ENCODE data around the gene GNG5. TPM values are rescaled to one million over a fixed set of nuclear protein-coding genes. Genes with fewer than 3 reads are reported as not detected.
A peak's percentile ranks its signal among the peaks of the same experiment; 100 is the strongest.

The GNG5 gene
- 100 to 1,000 TPM in 1 of 4 donors, 10 to 100 TPM in 3; 38.4 to 106 (median 76.2) TPM for total RNA-seq
- polyA plus RNA-seq = 100 to 1,000 TPM; 200 to 221 (median 210) TPM

DNA sequence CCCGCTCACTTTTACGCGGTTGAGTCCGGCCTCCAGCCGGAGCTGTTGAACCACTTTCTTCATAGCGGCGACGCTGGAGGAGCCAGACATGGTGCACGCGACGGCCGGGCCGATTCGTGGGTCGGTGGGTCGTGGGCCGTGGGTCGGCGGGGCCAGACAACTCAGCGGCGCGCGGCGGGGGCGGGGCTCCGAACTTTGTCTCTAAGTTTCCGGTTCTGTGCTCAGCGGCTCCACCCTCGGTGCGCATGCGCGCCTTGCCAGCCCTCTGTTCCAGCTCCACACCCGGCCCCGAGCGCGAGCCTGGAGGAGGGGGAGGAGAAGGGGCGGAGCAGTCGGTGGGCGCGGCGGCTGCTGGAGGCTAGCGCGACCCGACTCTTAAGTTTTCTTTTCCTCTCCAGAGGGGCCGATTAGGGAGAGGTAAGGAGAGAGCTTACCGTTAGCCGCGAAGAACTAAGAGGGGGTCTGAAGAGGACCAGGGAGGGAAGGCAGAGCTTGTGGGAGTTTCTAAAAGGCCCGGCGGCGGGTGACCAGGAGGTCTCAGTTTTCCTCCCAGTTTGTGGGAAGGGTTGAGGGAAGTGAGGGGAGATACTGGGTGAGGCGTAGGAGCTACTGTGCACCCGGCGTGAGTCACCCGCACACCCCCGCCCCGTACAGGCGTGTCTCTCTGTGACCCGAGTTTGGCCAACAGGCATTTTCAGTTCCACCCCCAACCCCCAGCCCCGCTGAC lies at the start of gene GNG5, which contains the start of gene SPATA1:
TSS of gene GNG5 (minus strand) at position 580 of the 727 bp plus-strand sequence. CDS start at position 90, 490 bp downstream.
TSS of gene SPATA1 (plus strand) at position 385 of the 727 bp plus-strand sequence. CDS start 9,974 bp downstream, outside the sequence.
- H3K4me1 ChIP-seq = peaks cover 0 to 50% (median 34%) of the 10 kb centered on the region in 4 donors
- no peaks in the 10 kb centered on the region for H3K9me3 ChIP-seq
- WGBS, 2 donors = 0 to 1% methylated on average over 60 of the region's 60 CpGs
- peak within 1 kb of the TSS; percentile 71 to 79 (median 78) for H3K4me3 ChIP-seq
- H3K27me3 ChIP-seq = no peaks in the 10 kb centered on the region
- TF ChIP-seq POLR2AphosphoS5 (IDR thresholded peaks at IDR 0.05) (peak; percentile 83 to 92 (median 91)), EP300 (IDR thresholded peaks at IDR 0.05) (no peak), POLR2A (IDR thresholded peaks at IDR 0.05) (peak; percentile 76 to 80)
- TF ChIP-seq, protein P1, sequence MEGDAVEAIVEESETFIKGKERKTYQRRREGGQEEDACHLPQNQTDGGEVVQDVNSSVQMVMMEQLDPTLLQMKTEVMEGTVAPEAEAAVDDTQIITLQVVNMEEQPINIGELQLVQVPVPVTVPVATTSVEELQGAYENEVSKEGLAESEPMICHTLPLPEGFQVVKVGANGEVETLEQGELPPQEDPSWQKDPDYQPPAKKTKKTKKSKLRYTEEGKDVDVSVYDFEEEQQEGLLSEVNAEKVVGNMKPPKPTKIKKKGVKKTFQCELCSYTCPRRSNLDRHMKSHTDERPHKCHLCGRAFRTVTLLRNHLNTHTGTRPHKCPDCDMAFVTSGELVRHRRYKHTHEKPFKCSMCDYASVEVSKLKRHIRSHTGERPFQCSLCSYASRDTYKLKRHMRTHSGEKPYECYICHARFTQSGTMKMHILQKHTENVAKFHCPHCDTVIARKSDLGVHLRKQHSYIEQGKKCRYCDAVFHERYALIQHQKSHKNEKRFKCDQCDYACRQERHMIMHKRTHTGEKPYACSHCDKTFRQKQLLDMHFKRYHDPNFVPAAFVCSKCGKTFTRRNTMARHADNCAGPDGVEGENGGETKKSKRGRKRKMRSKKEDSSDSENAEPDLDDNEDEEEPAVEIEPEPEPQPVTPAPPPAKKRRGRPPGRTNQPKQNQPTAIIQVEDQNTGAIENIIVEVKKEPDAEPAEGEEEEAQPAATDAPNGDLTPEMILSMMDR (IDR thresholded peaks at IDR 0.05) = no peak
- H3K36me3 ChIP-seq = peaks cover 0 to 6% (median 0%) of the 10 kb centered on the region in 4 donors
- DNase-seq = peak; percentile 99
- intact Hi-C loops (cut with DNase I) = loop anchor here (2.0 kb wide), 3 partner anchors 35 to 185 kb away; partner anchors contain the start of genes CTBS and SSX2IP
- peak within 1 kb of the TSS; percentile 92 to 97 (median 96) for H3K27ac ChIP-seq

DNA sequence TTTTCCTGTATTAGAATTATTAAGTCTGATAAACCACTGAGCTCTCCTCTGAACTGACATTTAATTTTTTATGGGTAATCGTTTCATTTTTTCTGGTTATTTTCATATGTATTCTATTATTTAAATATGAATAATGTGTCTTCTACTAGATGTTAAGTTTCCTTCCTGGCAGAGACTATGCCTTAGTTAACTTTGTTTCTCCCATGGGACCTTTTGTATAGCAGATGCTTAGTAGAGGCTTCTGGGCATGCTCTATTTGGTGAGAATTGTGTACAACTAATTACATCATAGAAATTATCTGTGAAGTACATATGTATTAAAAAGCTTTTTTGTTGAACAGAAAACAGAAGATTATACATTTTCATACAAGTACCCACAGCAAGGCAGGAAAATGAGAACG lies 44.4 kb upstream of the GNG5 start:
- TF ChIP-seq POLR2A (IDR thresholded peaks at IDR 0.05) (no peak), EP300 (IDR thresholded peaks at IDR 0.05) (no peak), POLR2AphosphoS5 (IDR thresholded peaks at IDR 0.05) (no peak)
- TF ChIP-seq, protein P1 (IDR thresholded peaks at IDR 0.05) = no peak
- peaks cover 0 to 11% (median 0%) of the 10 kb centered on the region in 4 donors for H3K36me3 ChIP-seq
- no peaks in the 10 kb centered on the region for H3K27me3 ChIP-seq
- DNase-seq = no peak
- no peaks in the 10 kb centered on the region for H3K4me1 ChIP-seq
- no peak overlapping the region for H3K4me3 ChIP-seq
- intact Hi-C loops (cut with DNase I) = no loop called here
- WGBS, 2 donors = 90 to 93% methylated on average over 2 of the region's 2 CpGs
- no peak overlapping the region for H3K27ac ChIP-seq
- H3K9me3 ChIP-seq = no peaks in the 10 kb centered on the region

DNA sequence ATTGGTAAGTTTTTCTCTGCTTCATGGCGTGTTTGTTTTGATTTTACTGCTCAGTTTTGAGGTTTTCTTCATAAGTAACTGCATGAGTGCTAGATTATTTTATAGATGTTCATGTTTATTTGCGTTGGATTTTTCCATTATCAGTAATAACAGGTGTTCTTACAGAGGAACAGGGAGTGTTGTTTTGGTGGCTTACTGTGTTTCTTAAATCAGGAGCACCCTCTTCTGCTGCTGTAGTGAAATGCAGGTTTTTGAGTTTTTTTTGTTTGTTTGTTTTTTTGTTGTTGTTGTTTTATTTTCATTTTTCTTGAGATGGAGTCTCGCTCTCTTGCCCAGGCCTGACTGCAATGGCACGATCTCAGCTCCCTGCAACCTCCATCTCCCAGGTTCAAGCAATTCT lies 35.3 kb upstream of the GNG5 start:
- 80 to 93% methylated on average over 4 of the region's 4 CpGs for WGBS, 2 donors
- no peak overlapping the region for H3K4me3 ChIP-seq
- intact Hi-C loops (cut with DNase I) = loop anchor here (2.0 to 5.0 kb wide), 2 partner anchors 35 to 99 kb away; partner anchors contain the start of genes GNG5 and SPATA1

DNA sequence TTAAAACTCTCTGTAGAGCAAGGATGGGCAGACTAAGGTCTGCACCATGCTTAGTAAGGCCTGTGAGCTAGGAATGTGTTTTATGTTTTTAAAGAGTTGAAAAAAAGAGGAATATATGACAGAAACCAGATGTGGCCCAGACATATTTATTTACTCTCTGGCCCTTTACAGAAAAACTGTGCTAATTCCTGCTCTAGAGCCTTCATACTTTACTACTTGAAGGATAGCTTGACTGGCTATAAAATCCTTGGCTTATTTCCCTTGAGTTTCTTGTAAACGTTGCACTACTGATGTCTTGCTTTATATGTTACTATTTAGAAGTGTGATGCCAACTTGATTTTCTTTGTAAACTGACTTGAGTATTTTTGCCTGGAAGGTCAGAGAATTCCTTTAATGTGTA lies 34.4 kb upstream of the GNG5 start:
- intact Hi-C loops (cut with DNase I) = loop anchor here (2.0 to 5.0 kb wide), 2 partner anchors 34 to 98 kb away; partner anchors contain the start of genes GNG5 and SPATA1
- TF ChIP-seq POLR2A (IDR thresholded peaks at IDR 0.05) = no peak
- TF ChIP-seq EP300 (IDR thresholded peaks at IDR 0.05) = peak in 3 of 4 donors; percentile 5 to 56 (median 32)
- peak; percentile 56 to 87 (median 74) for TF ChIP-seq POLR2AphosphoS5 (IDR thresholded peaks at IDR 0.05)
- Histone ChIP-seq H3K36me3 (no peaks in the 10 kb centered on the region), H3K27me3 (no peaks in the 10 kb centered on the region), H3K9me3 (no peaks in the 10 kb centered on the region), H3K4me3 (no peak overlapping the region), H3K27ac (peak overlapping the region in 2 of 4 donors; percentile 11 to 48), H3K4me1 (peaks cover 0 to 30% (median 8%) of the 10 kb centered on the region in 4 donors)
- WGBS, 2 donors = 11 to 51% methylated on average over 1 of the region's 1 CpG
- DNase-seq = no peak

More for the DNA sequence above, 35.3 kb upstream of the GNG5 start:
- Histone ChIP-seq H3K27ac (peak overlapping the region in 2 of 4 donors; percentile 17 to 48), H3K36me3 (no peaks in the 10 kb centered on the region), H3K4me1 (peaks cover 0 to 30% (median 8%) of the 10 kb centered on the region in 4 donors), H3K9me3 (no peaks in the 10 kb centered on the region), H3K27me3 (no peaks in the 10 kb centered on the region)
- TF ChIP-seq, protein P1 (IDR thresholded peaks at IDR 0.05) = peak in 2 of 4 experiments; percentile 12 to 19
- no peak for TF ChIP-seq POLR2A (IDR thresholded peaks at IDR 0.05)
- DNase-seq = no peak

- Histone ChIP-seq H3K27me3 (no peaks in the 10 kb centered on the region), H3K4me1 (peaks cover 0 to 30% (median 8%) of the 10 kb centered on the region in 4 donors), H3K9me3 (no peaks in the 10 kb centered on the region), H3K36me3 (no peaks in the 10 kb centered on the region), H3K4me3 (no peak overlapping the region), H3K27ac (no peak overlapping the region)
- 86 to 91% methylated on average over 3 of the region's 3 CpGs for WGBS, 2 donors
- no peak for TF ChIP-seq POLR2A (IDR thresholded peaks at IDR 0.05)
- TF ChIP-seq POLR2AphosphoS5 (IDR thresholded peaks at IDR 0.05) = no peak
- TF ChIP-seq, protein P1 (IDR thresholded peaks at IDR 0.05) = no peak
- no peak for TF ChIP-seq EP300 (IDR thresholded peaks at IDR 0.05)
- intact Hi-C loops (cut with DNase I) = loop anchor here (2.0 to 5.0 kb wide), 2 partner anchors 33 to 98 kb away; partner anchors contain the start of genes GNG5 and SPATA1
- no peak for DNase-seq
Observed at GRCh38 chr1:84539972-84540371, 33.6 kb upstream of the GNG5 start.
